Mesendoderm (in vitro differentiated cells): ENCODE measurements around the gene GP5.

Source experiments
- DNase-seq: peaks from one replicate; pipeline ENCODE4 v3.0.0; 2013
- H2AK5ac ChIP-seq: 2 replicates; pipeline ENCODE4 v1.6.1; 2013; ENCODE audit warnings: low read length, inconsistent platforms
- H2BK120ac ChIP-seq: 2 replicates; pipeline ENCODE4 v1.6.1; 2013; ENCODE audit warnings: low read depth, mild to moderate bottlenecking, low read length, moderate library complexity, mixed read lengths
- H2BK15ac ChIP-seq: replicated peaks from 2 replicates; pipeline ENCODE4 v1.6.1; 2013; ENCODE audit warnings: low read depth, mild to moderate bottlenecking, moderate library complexity
- H2BK5ac ChIP-seq: 2 replicates; pipeline ENCODE4 v1.6.1; 2013; ENCODE audit warnings: low read length, inconsistent platforms
- H3K18ac ChIP-seq: 2 replicates; pipeline ENCODE4 v1.6.1; 2013; ENCODE audit warnings: mild to moderate bottlenecking, low read length, mixed read lengths
- H3K23ac ChIP-seq: one replicate; pipeline ENCODE4 v1.6.1; 2013; ENCODE audit warnings: low read length
- H3K27ac ChIP-seq: 2 replicates; pipeline ENCODE4 v1.5.1; 2013; ENCODE audit warnings: low read depth, mild to moderate bottlenecking, inconsistent platforms, low read length, moderate library complexity
- H3K27me3 ChIP-seq: 2 replicates; pipeline ENCODE4 v1.6.1; 2013; ENCODE audit warnings: low read length, control low read depth, mild to moderate bottlenecking, inconsistent platforms; ENCODE audit not compliant: insufficient read depth, poor library complexity
- H3K36me3 ChIP-seq: 2 replicates; pipeline ENCODE4 v1.6.1; 2013; ENCODE audit warnings: low read length, inconsistent platforms; ENCODE audit not compliant: control insufficient read depth, insufficient read depth
- H3K4ac ChIP-seq: one replicate; pipeline ENCODE4 v1.6.1; 2013; ENCODE audit warnings: low read depth, mild to moderate bottlenecking, low read length, moderate library complexity
- H3K4me1 ChIP-seq: 2 replicates; pipeline ENCODE4 v1.6.1; 2013; ENCODE audit warnings: low read depth, low read length, inconsistent platforms; ENCODE audit not compliant: control insufficient read depth
- H3K4me2 ChIP-seq: 2 replicates; pipeline ENCODE4 v1.6.1; 2013; ENCODE audit warnings: low read length
- H3K4me3 ChIP-seq: 2 replicates; pipeline ENCODE4 v1.5.1; 2013; ENCODE audit warnings: mild to moderate bottlenecking, low read length
- H3K56ac ChIP-seq: one replicate; pipeline ENCODE4 v1.6.1; 2013; ENCODE audit warnings: low read length
- H3K79me1 ChIP-seq: 2 replicates; pipeline ENCODE4 v1.6.1; 2013; ENCODE audit warnings: low read length, inconsistent platforms
- H3K79me2 ChIP-seq: 2 replicates; pipeline ENCODE4 v1.6.1; 2013; ENCODE audit warnings: mild to moderate bottlenecking, low read length; ENCODE audit not compliant: control insufficient read depth, insufficient read depth
- H3K9ac ChIP-seq: 2 replicates; pipeline ENCODE4 v1.6.1; 2013; ENCODE audit warnings: low read length, inconsistent platforms
- H4K5ac ChIP-seq: one replicate; pipeline ENCODE4 v1.6.1; 2013; ENCODE audit warnings: low read length
- H4K8ac ChIP-seq: one replicate; pipeline ENCODE4 v1.6.1; 2013; ENCODE audit warnings: low read depth, mild to moderate bottlenecking, control low read depth, low read length, moderate library complexity
- WGBS: extraction: QIAGEN DNeasy Blood & Tissue Kit; methylation state at CpG from one replicate; pipeline ENCODE4 v1.1.7; 2013; ENCODE audit warnings: low lambda C conversion rate, missing lambda C conversion rate; ENCODE audit not compliant: insufficient coverage; ENCODE audit errors: extremely low coverage; 5-methylcytosine and 5-hydroxymethylcytosine counted together

Gene GP5

GRCh38 chr3:194384569-194385001, 14.5 kb downstream of the GP5 start:
- peaks cover 5% of the 10 kb centered on the region for H3K4me1 ChIP-seq
- no peak overlapping the region for H2BK5ac ChIP-seq
- no peaks in the 10 kb centered on the region for H3K79me1 ChIP-seq
- no peak overlapping the region for H3K4me2 ChIP-seq
- no peak overlapping the region for H2BK120ac ChIP-seq
- no peak overlapping the region for H3K4ac ChIP-seq
- H3K4me3 ChIP-seq: no peak overlapping the region
- H3K56ac ChIP-seq: no peak overlapping the region
- H3K18ac ChIP-seq: no peak overlapping the region
- no peak overlapping the region for H3K27ac ChIP-seq
- no peak overlapping the region for H3K9ac ChIP-seq
- H2AK5ac ChIP-seq: peak overlapping the region; percentile 57
- H2BK15ac ChIP-seq: no peak overlapping the region
- DNase-seq: no peak
- H3K23ac ChIP-seq: no peak overlapping the region
- no peak overlapping the region for H4K5ac ChIP-seq
- no peaks in the 10 kb centered on the region for H3K79me2 ChIP-seq
- H3K36me3 ChIP-seq: no peaks in the 10 kb centered on the region
- no CpG with 5 or more reads among the region's 12 CpGs for WGBS
- H4K8ac ChIP-seq: no peak overlapping the region
- no peaks in the 10 kb centered on the region for H3K27me3 ChIP-seq

- DNase-seq: no peak
- H3K27me3 ChIP-seq: no peaks in the 10 kb centered on the region
- WGBS: no CpG with 5 or more reads among the region's 6 CpGs
Measured at GRCh38 chr3:194384156-194384555, 14.9 kb downstream of the GP5 start.

GRCh38 chr3:194383276-194383940, 15.7 kb downstream of the GP5 start:
- no peaks in the 10 kb centered on the region for H3K79me2 ChIP-seq
- no peak overlapping the region for H3K27ac ChIP-seq
- no peak overlapping the region for H2BK15ac ChIP-seq
- H3K27me3 ChIP-seq: no peaks in the 10 kb centered on the region
- no peak overlapping the region for H3K4me3 ChIP-seq
- H3K23ac ChIP-seq: no peak overlapping the region
- no peaks in the 10 kb centered on the region for H3K79me1 ChIP-seq
- H2BK5ac ChIP-seq: no peak overlapping the region
- no peak overlapping the region for H2AK5ac ChIP-seq
- H3K4me1 ChIP-seq: peaks cover 5% of the 10 kb centered on the region
- peak; percentile 83 for DNase-seq
- H4K5ac ChIP-seq: no peak overlapping the region
- WGBS: no CpG with 5 or more reads among the region's 14 CpGs
- H3K36me3 ChIP-seq: no peaks in the 10 kb centered on the region
- no peak overlapping the region for H3K56ac ChIP-seq
- no peak overlapping the region for H3K9ac ChIP-seq
- H3K4me2 ChIP-seq: no peak overlapping the region
- H3K18ac ChIP-seq: no peak overlapping the region
- no peak overlapping the region for H4K8ac ChIP-seq
- no peak overlapping the region for H2BK120ac ChIP-seq
- H3K4ac ChIP-seq: no peak overlapping the region

More at GRCh38 chr3:194384156-194384555, 14.9 kb downstream of the GP5 start:
- H3K9ac ChIP-seq: no peak overlapping the region
- H3K27ac ChIP-seq: no peak overlapping the region
- H3K4me3 ChIP-seq: no peak overlapping the region
- no peaks in the 10 kb centered on the region for H3K79me2 ChIP-seq
- no peak overlapping the region for H2BK120ac ChIP-seq
- H2BK5ac ChIP-seq: no peak overlapping the region
- H3K56ac ChIP-seq: no peak overlapping the region
- H4K8ac ChIP-seq: no peak overlapping the region
- H3K79me1 ChIP-seq: no peaks in the 10 kb centered on the region
- H2AK5ac ChIP-seq: no peak overlapping the region
- no peak overlapping the region for H3K23ac ChIP-seq
- H3K18ac ChIP-seq: no peak overlapping the region
- no peaks in the 10 kb centered on the region for H3K36me3 ChIP-seq
- no peak overlapping the region for H2BK15ac ChIP-seq
- H4K5ac ChIP-seq: no peak overlapping the region
- peaks cover 5% of the 10 kb centered on the region for H3K4me1 ChIP-seq
- no peak overlapping the region for H3K4ac ChIP-seq
- H3K4me2 ChIP-seq: no peak overlapping the region

GRCh38 chr3:194382892-194383223, 16.2 kb downstream of the GP5 start:
- no peak overlapping the region for H2BK5ac ChIP-seq

GRCh38 chr3:194382196-194382891, 16.7 kb downstream of the GP5 start:
- no CpG with 5 or more reads among the region's 20 CpGs for WGBS

More at GRCh38 chr3:194382892-194383223, 16.2 kb downstream of the GP5 start:
- no peak overlapping the region for H2BK15ac ChIP-seq
- H3K4me3 ChIP-seq: no peak overlapping the region
- no peak overlapping the region for H3K18ac ChIP-seq
- H4K8ac ChIP-seq: no peak overlapping the region
- DNase-seq: no peak
- no peak overlapping the region for H3K27ac ChIP-seq
- no peaks in the 10 kb centered on the region for H3K79me1 ChIP-seq
- no CpG with 5 or more reads among the region's 9 CpGs for WGBS
- no peak overlapping the region for H3K56ac ChIP-seq
- H3K23ac ChIP-seq: no peak overlapping the region
- no peak overlapping the region for H2AK5ac ChIP-seq
- H3K4ac ChIP-seq: peak overlapping the region; percentile 6
- H3K36me3 ChIP-seq: no peaks in the 10 kb centered on the region
- no peak overlapping the region for H3K4me2 ChIP-seq
- H2BK120ac ChIP-seq: no peak overlapping the region
- H4K5ac ChIP-seq: no peak overlapping the region
- H3K27me3 ChIP-seq: no peaks in the 10 kb centered on the region
- peaks cover 5% of the 10 kb centered on the region for H3K4me1 ChIP-seq
- H3K9ac ChIP-seq: no peak overlapping the region
- no peaks in the 10 kb centered on the region for H3K79me2 ChIP-seq

More at GRCh38 chr3:194382196-194382891, 16.7 kb downstream of the GP5 start:
- no peaks in the 10 kb centered on the region for H3K79me1 ChIP-seq
- H2AK5ac ChIP-seq: no peak overlapping the region
- H3K18ac ChIP-seq: no peak overlapping the region
- peaks cover 5% of the 10 kb centered on the region for H3K4me1 ChIP-seq
- no peak overlapping the region for H2BK5ac ChIP-seq
- no peak overlapping the region for H4K8ac ChIP-seq
- H3K56ac ChIP-seq: no peak overlapping the region
- peak overlapping the region; percentile 6 for H3K4ac ChIP-seq
- no peak overlapping the region for H3K4me3 ChIP-seq
- H3K23ac ChIP-seq: no peak overlapping the region
- H3K27me3 ChIP-seq: no peaks in the 10 kb centered on the region
- no peak overlapping the region for H3K4me2 ChIP-seq
- H2BK120ac ChIP-seq: no peak overlapping the region
- H3K27ac ChIP-seq: no peak overlapping the region
- H3K9ac ChIP-seq: no peak overlapping the region
- H3K36me3 ChIP-seq: no peaks in the 10 kb centered on the region
- H3K79me2 ChIP-seq: no peaks in the 10 kb centered on the region
- peak; percentile 58 for DNase-seq
- H4K5ac ChIP-seq: no peak overlapping the region
- H2BK15ac ChIP-seq: no peak overlapping the region
